ENCODE measurements around the gene ZNF892.

DNA sequence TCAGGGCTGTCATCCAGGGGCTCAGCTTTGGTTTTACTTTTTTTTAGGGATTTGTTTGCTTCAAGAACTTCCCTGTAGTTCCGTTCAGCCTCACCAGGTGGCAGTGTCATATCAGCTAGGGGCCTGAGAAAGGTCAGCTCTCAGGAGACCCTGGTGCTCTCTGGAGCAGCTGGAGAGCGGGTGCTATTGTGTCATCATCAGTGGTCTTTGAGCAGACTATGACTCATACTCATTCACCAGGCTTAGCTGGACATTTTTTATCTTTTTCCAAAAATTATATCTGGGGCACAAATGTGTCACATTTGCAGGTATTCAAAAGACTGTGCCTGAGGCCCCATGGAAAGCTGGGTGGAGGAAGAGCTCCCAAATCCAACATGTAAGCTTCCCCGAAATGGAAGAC lies 24.4 kb downstream of the ZNF892 start:
- TF ChIP-seq, protein P1, sequence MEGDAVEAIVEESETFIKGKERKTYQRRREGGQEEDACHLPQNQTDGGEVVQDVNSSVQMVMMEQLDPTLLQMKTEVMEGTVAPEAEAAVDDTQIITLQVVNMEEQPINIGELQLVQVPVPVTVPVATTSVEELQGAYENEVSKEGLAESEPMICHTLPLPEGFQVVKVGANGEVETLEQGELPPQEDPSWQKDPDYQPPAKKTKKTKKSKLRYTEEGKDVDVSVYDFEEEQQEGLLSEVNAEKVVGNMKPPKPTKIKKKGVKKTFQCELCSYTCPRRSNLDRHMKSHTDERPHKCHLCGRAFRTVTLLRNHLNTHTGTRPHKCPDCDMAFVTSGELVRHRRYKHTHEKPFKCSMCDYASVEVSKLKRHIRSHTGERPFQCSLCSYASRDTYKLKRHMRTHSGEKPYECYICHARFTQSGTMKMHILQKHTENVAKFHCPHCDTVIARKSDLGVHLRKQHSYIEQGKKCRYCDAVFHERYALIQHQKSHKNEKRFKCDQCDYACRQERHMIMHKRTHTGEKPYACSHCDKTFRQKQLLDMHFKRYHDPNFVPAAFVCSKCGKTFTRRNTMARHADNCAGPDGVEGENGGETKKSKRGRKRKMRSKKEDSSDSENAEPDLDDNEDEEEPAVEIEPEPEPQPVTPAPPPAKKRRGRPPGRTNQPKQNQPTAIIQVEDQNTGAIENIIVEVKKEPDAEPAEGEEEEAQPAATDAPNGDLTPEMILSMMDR (IDR thresholded peaks at IDR 0.05; ENCODE audit: insufficient read depth, low read length) = peak; percentile 45
- TF ChIP-seq GABPA (IDR thresholded peaks at IDR 0.05; ENCODE audit: low read depth) = no peak
- TF ChIP-seq, protein P2, sequence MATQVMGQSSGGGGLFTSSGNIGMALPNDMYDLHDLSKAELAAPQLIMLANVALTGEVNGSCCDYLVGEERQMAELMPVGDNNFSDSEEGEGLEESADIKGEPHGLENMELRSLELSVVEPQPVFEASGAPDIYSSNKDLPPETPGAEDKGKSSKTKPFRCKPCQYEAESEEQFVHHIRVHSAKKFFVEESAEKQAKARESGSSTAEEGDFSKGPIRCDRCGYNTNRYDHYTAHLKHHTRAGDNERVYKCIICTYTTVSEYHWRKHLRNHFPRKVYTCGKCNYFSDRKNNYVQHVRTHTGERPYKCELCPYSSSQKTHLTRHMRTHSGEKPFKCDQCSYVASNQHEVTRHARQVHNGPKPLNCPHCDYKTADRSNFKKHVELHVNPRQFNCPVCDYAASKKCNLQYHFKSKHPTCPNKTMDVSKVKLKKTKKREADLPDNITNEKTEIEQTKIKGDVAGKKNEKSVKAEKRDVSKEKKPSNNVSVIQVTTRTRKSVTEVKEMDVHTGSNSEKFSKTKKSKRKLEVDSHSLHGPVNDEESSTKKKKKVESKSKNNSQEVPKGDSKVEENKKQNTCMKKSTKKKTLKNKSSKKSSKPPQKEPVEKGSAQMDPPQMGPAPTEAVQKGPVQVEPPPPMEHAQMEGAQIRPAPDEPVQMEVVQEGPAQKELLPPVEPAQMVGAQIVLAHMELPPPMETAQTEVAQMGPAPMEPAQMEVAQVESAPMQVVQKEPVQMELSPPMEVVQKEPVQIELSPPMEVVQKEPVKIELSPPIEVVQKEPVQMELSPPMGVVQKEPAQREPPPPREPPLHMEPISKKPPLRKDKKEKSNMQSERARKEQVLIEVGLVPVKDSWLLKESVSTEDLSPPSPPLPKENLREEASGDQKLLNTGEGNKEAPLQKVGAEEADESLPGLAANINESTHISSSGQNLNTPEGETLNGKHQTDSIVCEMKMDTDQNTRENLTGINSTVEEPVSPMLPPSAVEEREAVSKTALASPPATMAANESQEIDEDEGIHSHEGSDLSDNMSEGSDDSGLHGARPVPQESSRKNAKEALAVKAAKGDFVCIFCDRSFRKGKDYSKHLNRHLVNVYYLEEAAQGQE (IDR thresholded peaks at IDR 0.05; ENCODE audit: insufficient replicate concordance, low read depth) = no peak
- no peak for TF ChIP-seq POLR2AphosphoS5 (IDR thresholded peaks at IDR 0.05; ENCODE audit: low read depth)
- no peak; the same call in 1 of the 2 replicates for TF ChIP-seq SPI1 (IDR thresholded peaks at IDR 0.05; ENCODE audit: borderline replicate concordance, low read depth)
